ENCODE results near the gene KRTAP7-1.

Gene KRTAP7-1, protein sequence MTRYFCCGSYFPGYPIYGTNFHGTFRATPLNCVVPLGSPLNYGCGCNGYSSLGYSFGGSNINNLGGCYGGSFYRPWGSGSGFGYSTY

DNA sequence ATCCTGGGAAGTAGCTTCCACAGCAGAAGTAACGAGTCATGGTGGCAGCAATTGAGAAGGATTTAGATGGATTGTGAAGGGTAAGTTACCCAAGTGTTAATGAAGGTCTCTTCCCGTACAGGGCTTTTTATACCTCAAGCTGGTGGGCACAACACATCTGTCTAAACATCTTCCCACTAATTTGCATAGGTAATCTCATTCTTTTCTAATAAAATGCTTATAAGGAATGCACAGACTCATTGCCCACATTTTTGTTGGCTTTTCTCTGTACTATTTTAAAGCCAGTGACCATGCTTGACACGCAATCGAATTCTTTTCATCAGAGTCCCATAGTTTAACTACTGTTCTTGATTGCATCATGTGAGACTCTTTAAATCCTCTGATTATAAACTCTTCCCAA, at the start of gene KRTAP7-1:
Gene KRTAP7-1, minus strand, starts transcription at position 101 of the 400 bp plus-strand sequence. Its CDS starts 61 bp downstream, at position 40.
- H3K36me3 Mint-ChIP-seq = no peaks in the 10 kb centered on the region
- peaks cover 9% of the 10 kb centered on the region for H3K27me3 Mint-ChIP-seq
- H3K4me3 Mint-ChIP-seq = no peak within 1 kb of the TSS
- no peak within 1 kb of the TSS for H3K27ac Mint-ChIP-seq
- H3K9me3 Mint-ChIP-seq = no peaks in the 10 kb centered on the region
- no peaks in the 10 kb centered on the region for H3K4me1 Mint-ChIP-seq

DNA sequence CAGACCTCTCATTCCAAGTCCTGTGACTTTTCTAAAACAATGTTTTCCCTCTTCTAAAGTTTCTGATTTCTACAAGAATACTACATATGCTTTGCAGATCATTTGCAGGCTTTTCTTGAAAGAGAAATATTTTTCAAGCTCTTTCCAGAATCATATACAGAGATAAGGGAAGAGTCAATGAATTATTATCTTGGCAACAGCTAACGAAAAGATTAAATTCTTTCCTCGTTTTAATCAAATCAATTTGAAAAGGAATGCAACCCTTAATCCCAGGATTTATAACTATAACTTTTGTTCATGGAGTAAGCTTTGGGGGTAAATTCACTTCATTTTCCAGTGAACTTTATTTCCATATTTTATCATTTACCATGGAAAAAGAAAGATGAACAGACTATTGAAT, 45.0 kb upstream of the KRTAP7-1 start:
- Mint-ChIP-seq H3K27me3 (peaks cover 15% of the 10 kb centered on the region), H3K4me3 (no peak overlapping the region), H3K9me3 (no peaks in the 10 kb centered on the region), H3K4me1 (no peaks in the 10 kb centered on the region), H3K27ac (no peak overlapping the region), H3K36me3 (no peaks in the 10 kb centered on the region)

DNA sequence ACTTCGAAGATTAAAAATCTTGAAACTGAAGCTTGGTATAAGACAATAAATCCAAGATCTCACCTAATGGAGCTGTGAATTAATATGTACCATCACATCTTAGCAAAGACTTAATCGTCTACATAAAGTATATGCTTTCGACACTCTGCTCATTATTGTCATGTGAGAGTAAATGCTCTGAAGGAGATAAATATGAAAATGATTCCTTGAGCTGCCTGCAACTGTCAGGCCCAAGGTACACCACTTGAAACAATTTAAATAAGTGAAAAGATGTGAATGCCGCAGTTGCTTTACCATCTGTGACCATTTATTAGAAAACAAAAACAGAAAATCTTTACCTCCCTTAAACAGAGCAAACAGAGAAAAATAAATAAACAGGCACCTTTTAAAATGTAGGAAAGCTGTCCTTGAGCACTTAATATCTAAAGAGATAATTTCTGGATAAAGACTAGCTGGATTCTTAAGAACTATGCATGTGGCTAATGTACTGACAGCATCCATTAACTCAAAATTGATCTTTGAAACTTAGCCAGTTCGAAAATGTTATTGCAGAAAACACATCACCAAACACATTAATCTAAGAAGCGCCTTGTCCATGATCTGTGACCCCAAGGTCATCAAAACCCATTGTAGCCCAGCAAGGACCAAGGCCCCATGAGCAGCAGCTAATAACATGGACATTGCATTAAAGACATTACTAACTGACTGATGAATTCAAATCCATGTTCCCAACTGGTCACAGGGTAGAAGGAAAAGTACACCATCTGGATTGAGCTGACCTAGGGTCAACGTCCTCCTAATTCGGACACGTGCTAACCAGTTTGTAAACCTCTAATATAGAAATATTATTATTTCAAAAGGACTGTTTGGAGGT, 18.3 kb upstream of the KRTAP7-1 start:
- Mint-ChIP-seq H3K27ac (no peak overlapping the region), H3K27me3 (peaks cover 9% of the 10 kb centered on the region), H3K36me3 (no peaks in the 10 kb centered on the region), H3K4me1 (no peaks in the 10 kb centered on the region), H3K9me3 (no peaks in the 10 kb centered on the region), H3K4me3 (no peak overlapping the region)

DNA sequence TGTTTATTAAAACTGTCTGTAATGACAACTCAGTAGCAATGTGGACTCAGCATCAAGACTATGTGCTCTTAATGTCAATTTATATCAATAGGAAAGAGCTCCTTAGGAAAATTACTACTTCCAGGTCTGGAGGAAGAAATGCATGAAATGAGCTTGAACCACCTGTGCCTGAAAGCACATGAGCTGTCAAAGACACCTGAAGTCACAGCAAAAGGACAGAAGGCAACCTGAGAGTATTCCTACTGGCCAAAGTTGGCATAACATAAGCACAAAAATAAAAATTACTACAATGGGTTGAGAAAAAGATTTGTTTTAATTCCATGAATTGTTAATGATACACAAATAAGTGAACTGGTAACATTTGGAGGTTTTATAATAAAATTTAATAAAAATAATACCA, 13.4 kb upstream of the KRTAP7-1 start:
- peaks cover 5% of the 10 kb centered on the region for H3K9me3 Mint-ChIP-seq
- no peaks in the 10 kb centered on the region for H3K4me1 Mint-ChIP-seq
- H3K27ac Mint-ChIP-seq = no peak overlapping the region
- peaks cover 9% of the 10 kb centered on the region for H3K27me3 Mint-ChIP-seq
- H3K36me3 Mint-ChIP-seq = no peaks in the 10 kb centered on the region
- no peak overlapping the region for H3K4me3 Mint-ChIP-seq

DNA sequence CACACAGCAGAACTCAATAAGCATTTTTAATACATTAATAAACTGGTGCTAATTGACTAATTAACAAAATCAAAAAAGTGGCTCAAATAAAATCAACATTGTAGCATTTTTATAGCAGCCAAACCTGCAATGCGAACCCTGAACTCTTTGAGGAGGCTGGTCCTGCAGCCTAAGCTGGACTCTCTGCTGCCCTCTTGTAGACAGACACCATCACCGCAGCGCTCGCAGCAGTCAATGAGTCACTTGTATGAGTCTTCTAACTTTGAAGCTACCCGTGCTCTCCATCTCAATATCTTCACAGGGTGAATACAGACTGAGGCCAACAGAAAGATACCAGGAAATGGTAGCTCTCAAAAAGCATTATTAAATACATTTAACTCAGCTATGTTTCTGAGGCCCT, 9.7 kb upstream of the KRTAP7-1 start:
- Mint-ChIP-seq H3K27ac (no peak overlapping the region), H3K36me3 (no peaks in the 10 kb centered on the region), H3K4me1 (no peaks in the 10 kb centered on the region), H3K4me3 (no peak overlapping the region), H3K27me3 (peaks cover 2% of the 10 kb centered on the region), H3K9me3 (peaks cover 5% of the 10 kb centered on the region)

DNA sequence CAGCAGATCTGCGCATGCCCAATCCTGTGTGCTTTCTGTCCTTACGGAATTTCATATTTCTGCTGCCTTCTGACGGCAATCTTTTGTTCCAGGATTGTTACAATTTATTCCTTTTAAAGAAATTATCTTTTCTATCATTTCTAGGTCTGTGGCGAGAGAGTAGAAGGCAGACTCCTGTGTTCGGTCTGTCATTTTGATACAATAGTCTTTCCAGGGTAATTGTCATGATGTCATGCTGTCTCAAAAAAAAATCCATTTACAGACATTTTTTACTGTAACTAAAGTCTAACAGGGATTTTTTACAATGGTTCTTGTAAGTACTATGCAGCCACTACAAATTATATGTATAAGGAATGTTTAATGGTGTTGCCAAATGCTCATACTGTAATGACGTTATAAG, 9.0 kb upstream of the KRTAP7-1 start:
- H3K4me1 Mint-ChIP-seq = no peaks in the 10 kb centered on the region
- no peak overlapping the region for H3K4me3 Mint-ChIP-seq
- H3K27ac Mint-ChIP-seq = no peak overlapping the region
- peaks cover 5% of the 10 kb centered on the region for H3K9me3 Mint-ChIP-seq
- no peaks in the 10 kb centered on the region for H3K36me3 Mint-ChIP-seq
- peaks cover 2% of the 10 kb centered on the region for H3K27me3 Mint-ChIP-seq

DNA sequence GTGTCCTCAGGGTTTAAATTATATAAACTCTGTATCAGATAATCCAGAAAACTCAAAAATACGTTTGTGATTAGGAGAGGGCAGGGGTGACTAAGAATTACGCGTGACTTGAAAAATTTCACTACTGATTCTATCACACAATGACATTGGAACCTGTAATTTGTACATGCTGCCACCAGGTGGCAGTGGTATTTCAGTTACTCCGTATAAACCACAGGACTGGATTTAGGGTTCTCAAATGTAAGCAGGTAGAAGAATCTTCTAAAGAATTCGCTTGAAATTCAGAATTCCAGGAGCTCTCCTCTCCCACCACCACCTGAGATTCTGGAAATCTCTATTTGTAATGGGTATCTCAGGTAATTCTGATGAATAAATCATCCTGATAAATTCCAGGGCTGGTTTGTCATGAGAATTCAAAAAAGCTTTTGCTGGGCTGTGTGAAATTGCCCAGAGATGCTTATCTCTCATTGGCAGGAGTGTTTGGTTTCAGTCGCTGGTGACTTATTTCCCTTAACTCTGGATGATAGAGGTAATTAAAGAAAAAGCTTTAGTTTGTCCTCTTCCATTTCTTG, 1.7 kb upstream of the KRTAP7-1 start:
- Mint-ChIP-seq H3K4me1 (no peaks in the 10 kb centered on the region), H3K9me3 (no peaks in the 10 kb centered on the region), H3K36me3 (no peaks in the 10 kb centered on the region), H3K4me3 (no peak overlapping the region), H3K27ac (no peak overlapping the region), H3K27me3 (peaks cover 9% of the 10 kb centered on the region)

DNA sequence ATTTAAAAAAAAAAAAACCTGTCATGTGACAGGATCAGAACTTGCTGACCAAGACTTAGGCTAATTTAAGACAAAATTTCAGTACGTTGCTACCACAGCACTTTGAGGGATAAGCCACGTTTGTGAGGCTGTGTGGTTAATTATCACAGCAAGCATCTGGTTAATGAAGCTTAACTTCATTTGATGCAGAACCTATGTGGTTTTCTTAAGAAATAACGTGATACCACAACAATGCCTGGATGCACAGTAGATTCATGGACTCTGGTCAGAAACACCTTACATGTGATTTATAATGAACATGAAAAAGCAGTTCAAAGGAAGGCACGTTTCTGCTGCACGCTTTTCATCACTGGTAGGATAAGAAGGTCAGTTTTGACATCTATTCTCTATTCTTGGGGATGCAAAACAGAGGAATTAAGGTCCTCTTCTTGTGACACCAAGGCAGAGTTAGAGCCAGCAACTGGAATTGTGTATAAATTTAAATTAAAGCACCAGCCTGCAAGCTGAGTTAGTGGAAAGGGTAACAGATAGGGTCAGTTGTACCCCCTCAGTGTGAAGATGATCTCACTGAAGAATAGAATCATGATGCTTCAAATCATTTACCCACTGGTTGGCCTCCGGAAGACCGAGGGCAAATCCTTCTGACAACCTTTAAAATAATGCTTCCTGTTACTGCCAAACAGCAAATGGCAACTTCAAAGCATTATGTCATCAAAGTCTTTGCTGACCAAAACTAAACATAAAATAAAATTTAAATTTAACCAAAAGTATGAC, 10.5 kb downstream of the KRTAP7-1 start:
- Mint-ChIP-seq H3K27ac (no peak overlapping the region), H3K4me3 (no peak overlapping the region), H3K36me3 (no peaks in the 10 kb centered on the region), H3K27me3 (peaks cover 2% of the 10 kb centered on the region), H3K9me3 (no peaks in the 10 kb centered on the region), H3K4me1 (no peaks in the 10 kb centered on the region)

DNA sequence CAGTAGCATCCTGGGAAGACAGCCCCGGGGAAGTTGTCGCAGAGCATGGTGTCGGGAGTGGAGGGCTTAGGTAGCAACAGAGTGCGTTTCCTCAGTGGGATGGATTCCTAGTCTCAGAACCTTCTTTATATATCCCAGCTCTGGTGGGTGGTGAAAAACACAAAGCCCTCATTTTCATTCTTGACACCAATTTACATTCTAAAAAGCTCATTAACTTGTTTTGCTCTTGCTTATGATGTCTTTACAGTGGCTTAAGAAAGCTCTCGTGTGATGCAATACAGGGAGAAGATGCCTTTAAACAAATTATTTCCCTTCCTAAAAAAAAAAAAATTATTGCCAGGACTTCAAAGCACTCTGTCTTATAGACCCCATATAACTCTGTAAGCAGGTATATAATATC, 16.4 kb downstream of the KRTAP7-1 start, which contains the start of gene KRTAP8-1:
Gene KRTAP8-1, minus strand, starts transcription at position 101 of the 400 bp plus-strand sequence. Its CDS starts 54 bp downstream, at position 47.
- Mint-ChIP-seq H3K9me3 (no peaks in the 10 kb centered on the region), H3K4me3 (no peak within 1 kb of the TSS), H3K27ac (no peak within 1 kb of the TSS), H3K27me3 (peaks cover 15% of the 10 kb centered on the region), H3K36me3 (no peaks in the 10 kb centered on the region), H3K4me1 (no peaks in the 10 kb centered on the region)

DNA sequence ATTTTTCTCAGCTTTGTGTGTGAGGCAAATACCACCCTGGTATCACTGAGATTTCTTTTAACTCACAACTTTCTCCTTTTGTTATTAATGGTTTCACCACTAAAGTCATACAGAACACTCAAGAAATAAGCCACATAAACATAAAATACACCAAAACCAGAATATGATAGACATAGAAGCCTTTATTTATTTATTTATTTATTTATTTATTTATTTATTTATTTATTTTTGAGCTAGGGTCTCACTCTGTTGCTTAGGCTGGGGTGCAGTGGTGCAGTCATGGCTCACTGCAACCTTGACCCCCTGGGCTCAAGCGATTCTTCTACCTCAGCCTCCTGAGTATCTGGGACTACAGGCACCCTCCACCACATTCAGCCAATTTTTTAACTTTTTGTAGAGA, 29.0 kb downstream of the KRTAP7-1 start:
- H3K36me3 Mint-ChIP-seq = no peaks in the 10 kb centered on the region
- no peaks in the 10 kb centered on the region for H3K9me3 Mint-ChIP-seq
- H3K27ac Mint-ChIP-seq = no peak overlapping the region
- H3K27me3 Mint-ChIP-seq = peaks cover 8% of the 10 kb centered on the region
- H3K4me1 Mint-ChIP-seq = no peaks in the 10 kb centered on the region
- no peak overlapping the region for H3K4me3 Mint-ChIP-seq

DNA sequence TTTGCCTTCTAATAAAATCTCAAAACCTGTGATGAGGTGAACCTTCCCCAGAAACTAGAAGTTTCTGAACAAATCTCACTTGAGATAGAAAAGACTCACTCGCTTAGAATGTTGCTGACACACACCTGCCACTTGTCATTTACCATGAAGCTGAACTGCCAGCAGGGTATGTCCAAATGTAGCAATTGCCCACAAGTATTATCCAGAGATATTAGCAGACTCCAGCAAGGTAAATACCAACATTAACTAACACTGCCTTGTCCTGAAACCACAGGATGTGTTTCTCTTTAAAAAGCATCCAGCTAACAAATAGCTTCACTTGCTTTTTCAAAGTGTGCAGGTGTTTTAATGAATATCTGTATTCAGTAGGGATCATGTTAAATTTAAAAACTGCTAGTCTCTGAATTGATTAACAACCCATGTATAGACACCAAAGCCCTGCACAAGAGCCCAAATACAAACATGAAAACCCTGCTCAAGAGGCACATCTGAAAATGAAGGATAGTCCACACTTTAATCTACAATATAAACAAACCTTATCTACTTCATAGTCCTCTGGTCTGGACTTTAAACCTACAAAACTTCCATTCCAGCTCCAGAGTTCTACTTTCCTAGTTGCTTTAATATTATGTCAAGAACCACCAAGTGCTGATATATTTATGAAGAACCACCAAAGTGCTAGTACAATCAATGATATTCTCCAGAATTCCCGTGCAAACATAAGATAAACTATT, 35.8 kb downstream of the KRTAP7-1 start:
- no peaks in the 10 kb centered on the region for H3K4me1 Mint-ChIP-seq
- H3K27me3 Mint-ChIP-seq = peaks cover 12% of the 10 kb centered on the region
- no peak overlapping the region for H3K27ac Mint-ChIP-seq
- H3K36me3 Mint-ChIP-seq = no peaks in the 10 kb centered on the region
- H3K9me3 Mint-ChIP-seq = no peaks in the 10 kb centered on the region
- no peak overlapping the region for H3K4me3 Mint-ChIP-seq

DNA sequence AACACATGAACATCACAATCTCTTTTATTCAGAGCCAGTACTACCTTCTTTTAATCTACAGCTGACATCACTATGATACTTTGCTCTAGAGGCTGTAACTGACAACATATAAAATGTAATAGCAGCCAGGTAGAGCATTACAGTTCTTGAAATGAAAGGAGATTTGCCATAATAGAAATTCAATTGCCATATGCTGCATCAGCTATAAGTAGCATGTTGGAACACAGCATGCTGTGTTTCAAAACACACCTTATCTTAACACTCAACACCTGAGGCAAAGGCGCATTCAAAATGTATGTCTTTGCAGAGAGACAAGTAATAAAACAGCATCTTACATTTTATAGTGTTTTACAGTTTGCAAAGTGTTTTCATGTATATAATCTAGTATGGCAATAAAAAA, 50.3 kb downstream of the KRTAP7-1 start:
- Mint-ChIP-seq H3K27me3 (peaks cover 7% of the 10 kb centered on the region), H3K36me3 (no peaks in the 10 kb centered on the region), H3K27ac (no peak overlapping the region), H3K9me3 (no peaks in the 10 kb centered on the region), H3K4me3 (no peak overlapping the region), H3K4me1 (no peaks in the 10 kb centered on the region)

Data from activated naive CD4-positive, alpha-beta T cell treated with anti-CD3 and anti-CD28 coated beads, Interleukin-2, amount 50 U/mL, for 24 hours (primary cell).